Measurements from ENCODE around the gene IMP4.

DNA sequence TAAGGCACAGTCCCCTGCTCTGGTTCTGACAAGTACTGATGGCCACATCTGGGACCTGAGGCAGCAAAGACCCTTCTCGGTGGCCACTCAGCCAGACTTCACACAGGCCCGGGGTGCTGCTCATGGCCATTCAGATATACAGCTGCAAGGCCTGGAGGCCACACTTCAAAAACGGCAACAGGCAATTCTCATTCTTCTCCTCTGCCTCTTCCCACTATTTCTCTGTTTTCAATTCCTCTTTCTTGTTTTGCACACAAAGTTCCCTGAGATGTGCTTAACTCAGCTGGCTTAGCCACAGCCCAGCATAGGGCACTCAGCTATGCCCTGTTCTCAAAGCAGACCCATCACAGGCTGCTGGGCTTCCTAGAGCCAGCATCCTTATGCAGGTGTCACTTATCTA lies 43.0 kb downstream of the IMP4 start:
- TF ChIP-seq, protein P1, sequence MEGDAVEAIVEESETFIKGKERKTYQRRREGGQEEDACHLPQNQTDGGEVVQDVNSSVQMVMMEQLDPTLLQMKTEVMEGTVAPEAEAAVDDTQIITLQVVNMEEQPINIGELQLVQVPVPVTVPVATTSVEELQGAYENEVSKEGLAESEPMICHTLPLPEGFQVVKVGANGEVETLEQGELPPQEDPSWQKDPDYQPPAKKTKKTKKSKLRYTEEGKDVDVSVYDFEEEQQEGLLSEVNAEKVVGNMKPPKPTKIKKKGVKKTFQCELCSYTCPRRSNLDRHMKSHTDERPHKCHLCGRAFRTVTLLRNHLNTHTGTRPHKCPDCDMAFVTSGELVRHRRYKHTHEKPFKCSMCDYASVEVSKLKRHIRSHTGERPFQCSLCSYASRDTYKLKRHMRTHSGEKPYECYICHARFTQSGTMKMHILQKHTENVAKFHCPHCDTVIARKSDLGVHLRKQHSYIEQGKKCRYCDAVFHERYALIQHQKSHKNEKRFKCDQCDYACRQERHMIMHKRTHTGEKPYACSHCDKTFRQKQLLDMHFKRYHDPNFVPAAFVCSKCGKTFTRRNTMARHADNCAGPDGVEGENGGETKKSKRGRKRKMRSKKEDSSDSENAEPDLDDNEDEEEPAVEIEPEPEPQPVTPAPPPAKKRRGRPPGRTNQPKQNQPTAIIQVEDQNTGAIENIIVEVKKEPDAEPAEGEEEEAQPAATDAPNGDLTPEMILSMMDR (IDR thresholded peaks at IDR 0.05) = no peak
- no peak for TF ChIP-seq POLR2AphosphoS5 (IDR thresholded peaks at IDR 0.05)

Measured in breast epithelium (tissue), 3 donors.